ENCODE results near the gene DOCK2. TPM values are rescaled to one million over a fixed set of nuclear protein-coding genes. Genes with fewer than 3 reads are reported as not detected.

The DOCK2 gene
- total RNA-seq, 1 donor from 2014 or later, result not detected

GRCh38 chr5:169801324-169801777 is 164.3 kb downstream of the DOCK2 start:
- Histone ChIP-seq H3K27me3 (ENCODE audit: control insufficient read depth, insufficient read depth, low read length) (no peaks in the 10 kb centered on the region), H3K36me3 (ENCODE audit: control insufficient read depth, insufficient read depth, low read length) (no peaks in the 10 kb centered on the region), H3K4me3 (ENCODE audit: low read depth, low read length) (no peak overlapping the region)
- FAIRE-seq (peak; percentile 28), DNase-seq (ENCODE audit: low read depth) (peak; percentile 93)
- TF ChIP-seq CTCF (IDR thresholded peaks at IDR 0.05; ENCODE audit: insufficient read depth, low read length, severe bottlenecking), result no peak

DNA sequence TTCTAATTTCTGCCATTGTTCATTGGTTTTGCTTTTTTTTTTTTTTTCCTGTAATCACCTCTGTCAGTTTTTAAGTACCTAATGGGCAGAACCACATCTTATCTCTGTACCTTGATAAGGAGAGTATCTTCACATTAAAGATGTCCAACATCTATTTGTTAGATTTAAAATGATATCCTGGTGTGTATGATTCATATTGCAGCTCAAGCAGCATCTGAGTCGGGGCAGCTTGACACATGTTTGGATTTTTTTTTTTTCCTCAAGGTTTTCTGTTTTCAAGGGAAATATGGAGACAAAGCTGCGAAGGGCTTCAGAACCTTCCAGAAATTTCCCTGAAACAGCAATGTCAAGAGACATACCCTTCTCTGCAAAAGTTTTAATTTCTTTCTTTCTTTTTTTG is 164.7 kb downstream of the DOCK2 start:
- Histone ChIP-seq H3K36me3 (ENCODE audit: control insufficient read depth, insufficient read depth, low read length) (no peaks in the 10 kb centered on the region), H3K4me3 (ENCODE audit: low read depth, low read length) (no peak overlapping the region), H3K27me3 (ENCODE audit: control insufficient read depth, insufficient read depth, low read length) (no peaks in the 10 kb centered on the region)
- DNase-seq (ENCODE audit: low read depth), result no peak
- no peak for TF ChIP-seq CTCF (IDR thresholded peaks at IDR 0.05; ENCODE audit: insufficient read depth, low read length, severe bottlenecking)
- no peak for FAIRE-seq

- no peak for TF ChIP-seq CTCF (IDR thresholded peaks at IDR 0.05; ENCODE audit: insufficient read depth, low read length, severe bottlenecking)
- no peak for FAIRE-seq
- peak; percentile 79 for DNase-seq (ENCODE audit: low read depth)
- no peaks in the 10 kb centered on the region for H3K27me3 ChIP-seq (ENCODE audit: control insufficient read depth, insufficient read depth, low read length)
- no peaks in the 10 kb centered on the region for H3K36me3 ChIP-seq (ENCODE audit: control insufficient read depth, insufficient read depth, low read length)
- H3K4me3 ChIP-seq (ENCODE audit: low read depth, low read length), result no peak overlapping the region
Measured at GRCh38 chr5:169803077-169803981, 166.3 kb downstream of the DOCK2 start.

GRCh38 chr5:169804861-169805260 is 167.8 kb downstream of the DOCK2 start:
- no peak for FAIRE-seq
- TF ChIP-seq CTCF (IDR thresholded peaks at IDR 0.05; ENCODE audit: insufficient read depth, low read length, severe bottlenecking), result no peak
- Histone ChIP-seq H3K36me3 (ENCODE audit: control insufficient read depth, insufficient read depth, low read length) (no peaks in the 10 kb centered on the region), H3K4me3 (ENCODE audit: low read depth, low read length) (no peak overlapping the region), H3K27me3 (ENCODE audit: control insufficient read depth, insufficient read depth, low read length) (no peaks in the 10 kb centered on the region)
- no peak for DNase-seq (ENCODE audit: low read depth)

DNA sequence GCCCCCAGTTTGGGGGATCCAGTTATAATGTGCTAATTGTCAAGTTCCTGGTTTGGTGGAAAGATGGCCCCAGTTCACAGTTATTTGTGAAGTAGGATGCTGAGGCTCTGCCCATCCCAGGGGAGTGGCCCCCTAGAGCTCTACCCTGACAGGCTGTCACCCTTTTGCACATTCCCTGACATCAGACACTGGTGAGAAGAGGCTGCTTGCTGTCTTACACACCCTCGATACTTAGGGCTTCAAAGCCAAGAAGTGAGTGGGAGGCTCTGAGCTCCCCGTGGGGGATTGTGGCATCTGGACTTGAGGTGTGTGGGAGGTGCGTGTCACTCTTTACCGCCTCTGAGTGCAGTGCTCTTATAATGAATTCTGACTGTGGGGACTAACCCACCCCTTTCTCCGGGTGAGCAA is 168.5 kb downstream of the DOCK2 start:
- no peak for TF ChIP-seq CTCF (IDR thresholded peaks at IDR 0.05; ENCODE audit: insufficient read depth, low read length, severe bottlenecking)
- DNase-seq (ENCODE audit: low read depth), result no peak
- Histone ChIP-seq H3K36me3 (ENCODE audit: control insufficient read depth, insufficient read depth, low read length) (no peaks in the 10 kb centered on the region), H3K27me3 (ENCODE audit: control insufficient read depth, insufficient read depth, low read length) (no peaks in the 10 kb centered on the region), H3K4me3 (ENCODE audit: low read depth, low read length) (no peak overlapping the region)
- no peak for FAIRE-seq
